NCI-H345 treated with DMSO at 0.1 percent for 48 hours (cell line): Measurements from ENCODE around the gene AKR1E2.

Experiments
- DNase-seq: peaks from one replicate; lab custom pipeline; 2025; ENCODE audit not compliant: unreplicated experiment; lab: John Stamatoyannopoulos, UW

AKR1E2 gene

DNA sequence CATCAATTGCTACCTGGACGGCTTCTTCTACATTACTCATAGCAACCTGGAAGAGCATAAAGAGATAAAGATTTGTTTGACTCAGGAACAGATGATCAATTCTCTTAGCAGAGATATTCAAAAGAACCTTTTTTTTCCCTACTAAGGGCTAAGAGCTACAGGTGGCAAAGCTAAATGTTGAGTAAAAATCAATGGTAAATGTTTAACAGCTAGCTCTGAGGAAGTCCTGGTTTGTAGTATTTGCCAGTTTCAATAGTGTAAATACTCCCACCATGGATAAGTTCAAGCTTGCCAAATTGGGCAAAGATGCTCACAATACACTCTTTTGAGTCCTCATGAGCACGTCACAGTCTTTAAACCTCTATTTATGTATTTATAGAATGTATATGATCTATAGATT lies 64.0 kb downstream of the AKR1E2 start:
- DNase-seq, result no peak

DNA sequence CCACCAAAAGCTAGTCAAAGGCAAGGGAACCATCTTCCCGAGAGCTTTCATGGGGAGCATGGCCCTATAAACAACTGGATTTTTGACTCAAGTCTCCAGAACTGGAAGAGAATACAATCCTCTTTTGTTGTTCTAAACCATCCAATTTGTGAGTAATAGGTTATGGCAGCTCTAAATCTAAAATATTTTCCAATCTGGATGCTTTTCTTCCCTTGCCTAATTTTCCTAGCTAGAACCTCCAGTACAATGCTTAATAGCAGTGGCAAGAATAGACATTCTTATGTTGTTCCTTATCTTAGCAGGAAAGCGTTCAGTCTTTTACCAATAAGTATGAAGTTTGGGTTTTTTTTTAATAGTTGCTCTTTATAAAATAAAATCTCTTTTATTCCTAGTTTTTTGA lies 66.7 kb downstream of the AKR1E2 start:
- no peak for DNase-seq

DNA sequence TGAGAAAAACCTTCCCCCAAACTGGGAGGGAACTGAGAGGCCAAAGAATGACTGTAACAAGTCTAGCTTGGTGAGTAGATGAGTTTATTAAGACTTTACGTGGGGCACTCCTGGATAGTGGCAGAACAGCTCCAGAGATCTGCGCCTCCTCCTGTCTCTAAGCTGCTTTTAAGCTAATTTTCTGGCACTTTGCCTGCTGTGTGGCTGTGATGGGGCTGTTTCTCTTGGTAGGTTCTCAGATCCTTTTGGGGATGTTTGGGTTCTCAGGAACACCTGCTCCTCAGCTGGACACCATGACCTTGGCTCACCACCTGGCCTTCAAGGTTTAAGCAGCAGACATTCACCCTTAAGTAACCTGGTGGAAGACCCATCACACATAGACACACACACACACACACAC lies 68.3 kb downstream of the AKR1E2 start:
- no peak for DNase-seq
